IMR-90 (cell line): Measurements from ENCODE around the gene LCN12. TPM values are rescaled to one million over a fixed set of nuclear protein-coding genes. Genes with fewer than 3 reads are reported as not detected.

ENCODE experiments used
- ATAC-seq: fragments of 200-7000 bp; cut with Tn5 transposase; 2 replicates; pipeline ENCODE4 v1.9.1; 2020; ENCODE audit warnings: low read depth, mild to moderate bottlenecking, moderate library complexity
- BruUV-seq: library from RNA; stranded (reverse); fragments of 400-500 nt; replicated peaks from 2 replicates; lab custom pipeline; 2021; lab: Mats Ljungman, UMichigan
- CTCF ChIA-PET: fragments of 300-600 bp; formaldehyde crosslinking; extraction: SDS; loops from one replicate; lab custom pipeline; 2021; ENCODE audit warnings: antibody characterized with exemption; lab: Yijun Ruan, JAX
- POLR2A ChIA-PET: fragments of 300-600 bp; sonication (Branson Sonifier 250); formaldehyde crosslinking; loops from one replicate; lab custom pipeline; 2022; ENCODE audit warnings: antibody characterized with exemption; ENCODE audit not compliant: unreplicated experiment; lab: Charles Lee
- DNase-seq: peaks from one replicate; pipeline ENCODE4 v3.0.0; 2013
- H2AFZ ChIP-seq: replicated peaks from 2 replicates; pipeline ENCODE3; 2013; ENCODE audit warnings: low read length, mild to moderate bottlenecking; ENCODE audit not compliant: poor library complexity
- H2AK5ac ChIP-seq: 2 replicates; pipeline ENCODE4 v1.6.1; 2013; ENCODE audit warnings: low read depth, low read length, inconsistent platforms
- H2AK9ac ChIP-seq: replicated peaks from 2 replicates; pipeline ENCODE3; 2013; ENCODE audit warnings: mild to moderate bottlenecking, low read depth, low read length, moderate library complexity; ENCODE audit not compliant: poor library complexity
- H2BK120ac ChIP-seq: 2 replicates; pipeline ENCODE4 v1.6.1; 2013; ENCODE audit warnings: low read depth, low read length, inconsistent platforms
- H2BK15ac ChIP-seq: 3 replicates; pipeline ENCODE4 v1.6.1; 2013; ENCODE audit warnings: low read depth, low read length, inconsistent platforms
- H2BK20ac ChIP-seq: 2 replicates; pipeline ENCODE4 v1.6.1; 2013; ENCODE audit warnings: low read depth, mild to moderate bottlenecking, inconsistent platforms, low read length, moderate library complexity
- H2BK5ac ChIP-seq: 2 replicates; pipeline ENCODE4 v1.6.1; 2013; ENCODE audit warnings: mild to moderate bottlenecking, low read depth, low read length, inconsistent platforms; ENCODE audit not compliant: poor library complexity, severe bottlenecking
- H3K14ac ChIP-seq: replicated peaks from 2 replicates; pipeline ENCODE4 v1.6.1; 2013; ENCODE audit warnings: low read depth, low read length, inconsistent platforms
- H3K18ac ChIP-seq: 2 replicates; pipeline ENCODE4 v1.6.1; 2013; ENCODE audit warnings: low read depth, low read length, control low read depth
- H3K23ac ChIP-seq: 2 replicates; pipeline ENCODE4 v1.6.1; 2013; ENCODE audit warnings: low read depth, low read length, inconsistent platforms
- H3K27ac ChIP-seq: 2 replicates; pipeline ENCODE4 v1.5.1; 2013; ENCODE audit warnings: mild to moderate bottlenecking, control low read depth, low read length; ENCODE audit not compliant: insufficient read depth
- H3K27me3 ChIP-seq: 2 replicates; pipeline ENCODE4 v1.6.1; 2013; ENCODE audit warnings: low read length; ENCODE audit not compliant: control insufficient read depth, insufficient read depth
- H3K36me3 ChIP-seq: 2 replicates; pipeline ENCODE4 v1.6.1; 2013; ENCODE audit warnings: low read length, mixed read lengths; ENCODE audit not compliant: control insufficient read depth, insufficient read depth
- H3K4ac ChIP-seq: 2 replicates; pipeline ENCODE4 v1.6.1; 2013; ENCODE audit warnings: low read depth, low read length, inconsistent platforms
- H3K4me1 ChIP-seq: 2 replicates; pipeline ENCODE4 v1.6.1; 2013; ENCODE audit warnings: low read length, mixed read lengths; ENCODE audit not compliant: control insufficient read depth, insufficient read depth
- H3K4me2 ChIP-seq: 2 replicates; pipeline ENCODE4 v1.6.1; 2013; ENCODE audit warnings: low read depth, mild to moderate bottlenecking, control low read depth, low read length, moderate library complexity
- H3K4me3 ChIP-seq: 2 replicates; pipeline ENCODE4 v1.5.1; 2013; ENCODE audit warnings: low read depth, mild to moderate bottlenecking, control low read depth, low read length, moderate library complexity; ENCODE audit not compliant: insufficient read depth
- H3K56ac ChIP-seq: 2 replicates; pipeline ENCODE4 v1.6.1; 2013; ENCODE audit warnings: low read length, inconsistent platforms; ENCODE audit not compliant: insufficient read depth; ENCODE audit errors: extremely low read depth
- H3K79me1 ChIP-seq, 2 experiments: 2 replicates each; pipeline ENCODE4 v1.6.1; 2013; ENCODE audit warnings: low read length in 2 of 2, inconsistent platforms in 1 of 2, low read depth in 1 of 2
- H3K9ac ChIP-seq: 2 replicates; pipeline ENCODE4 v1.6.1; 2013; ENCODE audit warnings: low read depth, low read length, control low read depth
- H3K9me1 ChIP-seq: 2 replicates; pipeline ENCODE4 v1.6.1; 2013; ENCODE audit warnings: low read length, inconsistent platforms; ENCODE audit not compliant: insufficient read depth
- H3K9me3 ChIP-seq: 2 replicates; pipeline ENCODE4 v1.6.1; 2013; ENCODE audit warnings: low read length; ENCODE audit not compliant: control insufficient read depth, insufficient read depth
- H4K20me1 ChIP-seq: 2 replicates; pipeline ENCODE4 v1.6.1; 2013; ENCODE audit warnings: low read length, inconsistent platforms; ENCODE audit not compliant: insufficient read depth
- H4K5ac ChIP-seq: 2 replicates; pipeline ENCODE4 v1.6.1; 2013; ENCODE audit warnings: mild to moderate bottlenecking, low read depth, low read length, control low read depth
- H4K8ac ChIP-seq, 2 experiments: 2 replicates each; pipeline ENCODE4 v1.6.1; 2013; ENCODE audit warnings: low read depth in 2 of 2, low read length in 2 of 2, control low read depth in 1 of 2, inconsistent platforms in 1 of 2
- H4K91ac ChIP-seq: 2 replicates; pipeline ENCODE4 v1.6.1; 2013; ENCODE audit warnings: low read depth, low read length, inconsistent platforms; ENCODE audit not compliant: insufficient read depth
- BHLHE40 ChIP-seq: fragments of 150-350 bp; IDR thresholded peaks from 2 replicates; pipeline ENCODE4 v1.6.1; 2016; ENCODE audit warnings: mild to moderate bottlenecking, low read depth, low read length
- CEBPB ChIP-seq: IDR thresholded peaks from 2 replicates; pipeline ENCODE4 v1.6.1; 2012; ENCODE audit warnings: low read depth, low read length, improper control_type of control experiment
- CHD1 ChIP-seq: IDR thresholded peaks from 2 replicates; pipeline ENCODE4 v1.6.1; 2012; ENCODE audit warnings: low read depth, low read length, improper control_type of control experiment
- FOS ChIP-seq: fragments of 150-350 bp; IDR thresholded peaks from 2 replicates; pipeline ENCODE4 v1.6.1; 2016; ENCODE audit warnings: low read depth, low read length
- MAFK ChIP-seq: IDR thresholded peaks from 2 replicates; pipeline ENCODE4 v1.6.1; 2012; ENCODE audit warnings: low read depth, low read length, improper control_type of control experiment
- MXI1 ChIP-seq: IDR thresholded peaks from 2 replicates; pipeline ENCODE4 v1.6.1; 2012; ENCODE audit warnings: low read depth, mild to moderate bottlenecking, low read length, moderate library complexity, borderline replicate concordance
- NFE2L2 ChIP-seq: fragments of 150-350 bp; IDR thresholded peaks from 2 replicates; pipeline ENCODE4 v1.6.1; 2016; ENCODE audit warnings: low read depth, mild to moderate bottlenecking, low read length
- POLR2A ChIP-seq: IDR thresholded peaks from 2 replicates; pipeline ENCODE4 v1.6.1; 2012; ENCODE audit warnings: mild to moderate bottlenecking, low read depth, low read length
- RAD21 ChIP-seq: IDR thresholded peaks from 2 replicates; pipeline ENCODE4 v1.6.1; 2012; ENCODE audit warnings: low read length, improper control_type of control experiment
- RCOR1 ChIP-seq: IDR thresholded peaks from 2 replicates; pipeline ENCODE4 v1.6.1; 2012; ENCODE audit warnings: mild to moderate bottlenecking, low read length, improper control_type of control experiment; ENCODE audit not compliant: insufficient replicate concordance
- RFX5 ChIP-seq: IDR thresholded peaks from 2 replicates; pipeline ENCODE4 v1.8.0; 2012; ENCODE audit warnings: low read depth, mild to moderate bottlenecking, low read length, moderate library complexity
- SMC3 ChIP-seq: fragments of 150-350 bp; IDR thresholded peaks from 2 replicates; pipeline ENCODE4 v1.6.1; 2016; ENCODE audit warnings: low read depth, mild to moderate bottlenecking, antibody characterized with exemption, low read length, moderate library complexity
- USF2 ChIP-seq: fragments of 150-350 bp; IDR thresholded peaks from 2 replicates; pipeline ENCODE4 v1.6.1; 2017; ENCODE audit warnings: mild to moderate bottlenecking, antibody characterized with exemption, low read length, low read depth
- WGBS, 2 experiments: methylation state at CpG; one replicate each; pipeline versions ENCODE4 v1.1.5 to v1.1.7; 2013; ENCODE audit warnings: missing lambda C conversion rate in 2 of 2; ENCODE audit not compliant: insufficient read length in 1 of 2; ENCODE audit errors: extremely low coverage in 2 of 2; 5-methylcytosine and 5-hydroxymethylcytosine counted together
- dilution Hi-C: fragments of 300-500 bp; cut with HindIII; formaldehyde crosslinking; loops from one replicate; pipeline ENCODE4 v1.14.3; 2018; ENCODE audit warnings: low sequenced_read_pairs; ENCODE audit not compliant: unreplicated experiment
- in situ Hi-C: fragments of 300-500 bp; cut with MboI; formaldehyde crosslinking; loops from 3 replicates; pipeline ENCODE4 v1.14.3; 2019; ENCODE audit warnings: low sequenced_read_pairs, inconsistent platforms, mixed read lengths
- intact Hi-C: fragments of 100-400 bp; cut with micrococcal nuclease; formaldehyde crosslinking; loops from 2 replicates; pipeline ENCODE4 v1.10.0; 2022
- polyA plus RNA-seq, 3 experiments: library from polyadenylated mRNA; depleted of rRNA; stranded (reverse); fragments of >200 nt; gene quantifications; 2 replicates each; pipeline ENCODE4 v1.2.3, GENCODE V29; 2012; ENCODE audit warnings: low replicate concordance in 1 of 3
- total RNA-seq: library from RNA; depleted of rRNA; stranded (reverse); fragments of >200 nt; gene quantifications from 2 replicates; pipeline ENCODE4 v1.2.3, GENCODE V29; 2012
- TF ChIP-seq, protein P1 (sequence below): conservative IDR thresholded peaks from 2 replicates; pipeline ENCODE4 v1.5.1; 2012; ENCODE audit warnings: mild to moderate bottlenecking, low read depth, low read length, improper control_type of control experiment
- TF ChIP-seq, protein P2 (sequence below): fragments of 150-350 bp; IDR thresholded peaks from 2 replicates; pipeline ENCODE4 v1.6.1; 2016; ENCODE audit warnings: low read depth, mild to moderate bottlenecking, low read length, moderate library complexity, borderline replicate concordance

LCN12 gene
- total and polyA plus RNA-seq, 2 of the 4 experiments (the other 2 are of a cell fraction) = 0.12 TPM; not detected in 1

GRCh38 chr9:136954270-136955083 is 2.4 kb downstream of the LCN12 start:
- no peak overlapping the region for H3K18ac ChIP-seq
- H3K14ac ChIP-seq = no peak overlapping the region
- no peaks in the 10 kb centered on the region for H3K79me1 ChIP-seq
- H4K91ac ChIP-seq = no peak overlapping the region
- intact Hi-C loops (no loop called here), in situ Hi-C loops (no loop called here), dilution Hi-C loops (no loop called here)
- no peak overlapping the region for H2AK5ac ChIP-seq
- no peaks in the 10 kb centered on the region; the same call in 1 of the 2 replicates for H3K4me1 ChIP-seq
- no peak overlapping the region for H4K5ac ChIP-seq
- H3K27me3 ChIP-seq = peaks cover 18% of the 10 kb centered on the region; the same call in 1 of the 2 replicates
- H4K20me1 ChIP-seq = no peaks in the 10 kb centered on the region
- ATAC-seq (no peak), DNase-seq (no peak)
- no peak overlapping the region for H3K23ac ChIP-seq
- no peak overlapping the region for H2AK9ac ChIP-seq
- H2BK120ac ChIP-seq = no peak overlapping the region
- ChIA-PET CTCF (no interaction called here), POLR2A (no interaction called here)
- no peak overlapping the region for H4K8ac ChIP-seq
- no peak overlapping the region for H3K27ac ChIP-seq
- H3K56ac ChIP-seq = no peak overlapping the region
- H3K9me3 ChIP-seq = peaks cover 3% of the 10 kb centered on the region
- no peak overlapping the region for H3K4ac ChIP-seq
- no peak overlapping the region for H2BK15ac ChIP-seq
- H2BK20ac ChIP-seq = no peak overlapping the region
- no peak overlapping the region for H3K9ac ChIP-seq
- no peaks in the 10 kb centered on the region for H3K36me3 ChIP-seq
- H2BK5ac ChIP-seq = no peak overlapping the region
- no TSS peak for BruUV-seq
- no peak overlapping the region for H2AFZ ChIP-seq
- H3K4me2 ChIP-seq = no peak overlapping the region
- WGBS, 2 experiments = 65% methylated on average over 7 of the region's 25 CpGs; no CpG with 5 or more reads in 1 of the 2 experiments
- H3K4me3 ChIP-seq = no peak overlapping the region
- no peaks in the 10 kb centered on the region for H3K9me1 ChIP-seq
- TF ChIP-seq, protein P1, sequence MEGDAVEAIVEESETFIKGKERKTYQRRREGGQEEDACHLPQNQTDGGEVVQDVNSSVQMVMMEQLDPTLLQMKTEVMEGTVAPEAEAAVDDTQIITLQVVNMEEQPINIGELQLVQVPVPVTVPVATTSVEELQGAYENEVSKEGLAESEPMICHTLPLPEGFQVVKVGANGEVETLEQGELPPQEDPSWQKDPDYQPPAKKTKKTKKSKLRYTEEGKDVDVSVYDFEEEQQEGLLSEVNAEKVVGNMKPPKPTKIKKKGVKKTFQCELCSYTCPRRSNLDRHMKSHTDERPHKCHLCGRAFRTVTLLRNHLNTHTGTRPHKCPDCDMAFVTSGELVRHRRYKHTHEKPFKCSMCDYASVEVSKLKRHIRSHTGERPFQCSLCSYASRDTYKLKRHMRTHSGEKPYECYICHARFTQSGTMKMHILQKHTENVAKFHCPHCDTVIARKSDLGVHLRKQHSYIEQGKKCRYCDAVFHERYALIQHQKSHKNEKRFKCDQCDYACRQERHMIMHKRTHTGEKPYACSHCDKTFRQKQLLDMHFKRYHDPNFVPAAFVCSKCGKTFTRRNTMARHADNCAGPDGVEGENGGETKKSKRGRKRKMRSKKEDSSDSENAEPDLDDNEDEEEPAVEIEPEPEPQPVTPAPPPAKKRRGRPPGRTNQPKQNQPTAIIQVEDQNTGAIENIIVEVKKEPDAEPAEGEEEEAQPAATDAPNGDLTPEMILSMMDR = no peak
- no peak for TF ChIP-seq RCOR1
- TF ChIP-seq POLR2A = no peak
- no peak for TF ChIP-seq FOS
- TF ChIP-seq RFX5 = no peak
- no peak for TF ChIP-seq CEBPB
- TF ChIP-seq MXI1 = no peak
- TF ChIP-seq MAFK = no peak
- TF ChIP-seq, protein P2, sequence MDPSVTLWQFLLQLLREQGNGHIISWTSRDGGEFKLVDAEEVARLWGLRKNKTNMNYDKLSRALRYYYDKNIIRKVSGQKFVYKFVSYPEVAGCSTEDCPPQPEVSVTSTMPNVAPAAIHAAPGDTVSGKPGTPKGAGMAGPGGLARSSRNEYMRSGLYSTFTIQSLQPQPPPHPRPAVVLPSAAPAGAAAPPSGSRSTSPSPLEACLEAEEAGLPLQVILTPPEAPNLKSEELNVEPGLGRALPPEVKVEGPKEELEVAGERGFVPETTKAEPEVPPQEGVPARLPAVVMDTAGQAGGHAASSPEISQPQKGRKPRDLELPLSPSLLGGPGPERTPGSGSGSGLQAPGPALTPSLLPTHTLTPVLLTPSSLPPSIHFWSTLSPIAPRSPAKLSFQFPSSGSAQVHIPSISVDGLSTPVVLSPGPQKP = no peak
- TF ChIP-seq USF2 = no peak
- no peak for TF ChIP-seq RAD21
- TF ChIP-seq CHD1 = no peak
- no peak for TF ChIP-seq SMC3
- no peak for TF ChIP-seq BHLHE40
- no peak for TF ChIP-seq NFE2L2
